ENCODE data around the gene LDB1.

DNA sequence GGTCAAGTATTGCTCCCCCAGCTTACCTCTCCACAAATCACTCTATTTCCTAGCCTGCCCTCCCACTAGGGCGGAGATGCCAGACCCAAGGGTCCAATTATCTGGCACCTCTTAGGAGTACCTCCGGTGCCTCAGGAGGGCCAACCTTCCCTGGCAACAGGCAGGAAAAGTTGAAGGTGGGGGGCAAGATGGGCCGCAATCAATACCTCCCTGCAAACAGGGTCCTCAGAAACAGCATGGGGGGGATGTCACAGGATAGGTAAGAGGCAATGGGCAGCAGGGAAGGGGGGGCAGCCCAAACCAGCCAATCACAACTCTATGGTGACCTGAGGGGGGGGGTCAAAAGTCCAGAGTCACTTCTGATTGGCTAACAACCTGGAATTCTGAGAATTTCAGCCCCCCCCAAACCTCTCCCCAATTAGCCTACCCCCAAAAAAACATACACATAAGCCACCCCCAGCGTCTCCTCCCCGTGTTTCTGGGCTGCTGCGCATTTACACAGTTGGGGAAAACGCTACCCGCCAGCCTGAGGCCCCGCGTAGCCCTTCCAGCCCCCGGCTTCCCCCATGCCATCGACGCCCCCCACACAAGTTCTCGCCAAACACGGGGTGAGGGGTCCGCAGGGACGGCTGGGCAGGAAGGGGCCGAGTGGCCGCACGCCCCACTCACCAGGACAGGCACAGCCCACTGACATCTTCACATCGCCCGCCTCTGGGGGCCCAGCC, 589 bp downstream of the LDB1 start:
- TF ChIP-seq, protein P1, sequence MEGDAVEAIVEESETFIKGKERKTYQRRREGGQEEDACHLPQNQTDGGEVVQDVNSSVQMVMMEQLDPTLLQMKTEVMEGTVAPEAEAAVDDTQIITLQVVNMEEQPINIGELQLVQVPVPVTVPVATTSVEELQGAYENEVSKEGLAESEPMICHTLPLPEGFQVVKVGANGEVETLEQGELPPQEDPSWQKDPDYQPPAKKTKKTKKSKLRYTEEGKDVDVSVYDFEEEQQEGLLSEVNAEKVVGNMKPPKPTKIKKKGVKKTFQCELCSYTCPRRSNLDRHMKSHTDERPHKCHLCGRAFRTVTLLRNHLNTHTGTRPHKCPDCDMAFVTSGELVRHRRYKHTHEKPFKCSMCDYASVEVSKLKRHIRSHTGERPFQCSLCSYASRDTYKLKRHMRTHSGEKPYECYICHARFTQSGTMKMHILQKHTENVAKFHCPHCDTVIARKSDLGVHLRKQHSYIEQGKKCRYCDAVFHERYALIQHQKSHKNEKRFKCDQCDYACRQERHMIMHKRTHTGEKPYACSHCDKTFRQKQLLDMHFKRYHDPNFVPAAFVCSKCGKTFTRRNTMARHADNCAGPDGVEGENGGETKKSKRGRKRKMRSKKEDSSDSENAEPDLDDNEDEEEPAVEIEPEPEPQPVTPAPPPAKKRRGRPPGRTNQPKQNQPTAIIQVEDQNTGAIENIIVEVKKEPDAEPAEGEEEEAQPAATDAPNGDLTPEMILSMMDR (IDR thresholded peaks at IDR 0.05) = no peak
- no peak for TF ChIP-seq EZH2phosphoT487 (IDR thresholded peaks at IDR 0.05)
- TF ChIP-seq EZH2 (IDR thresholded peaks at IDR 0.05) = no peak
